HG03432 (cell line): ENCODE results near the gene BACH2.

Source experiments
- ATAC-seq: cut with Tn5 transposase; IDR thresholded peaks from one replicate; pipeline ENCODE4 v1.9.1; 2021; ENCODE audit warnings: mild to moderate bottlenecking, moderate library complexity; ENCODE audit not compliant: unreplicated experiment

BACH2 gene

DNA sequence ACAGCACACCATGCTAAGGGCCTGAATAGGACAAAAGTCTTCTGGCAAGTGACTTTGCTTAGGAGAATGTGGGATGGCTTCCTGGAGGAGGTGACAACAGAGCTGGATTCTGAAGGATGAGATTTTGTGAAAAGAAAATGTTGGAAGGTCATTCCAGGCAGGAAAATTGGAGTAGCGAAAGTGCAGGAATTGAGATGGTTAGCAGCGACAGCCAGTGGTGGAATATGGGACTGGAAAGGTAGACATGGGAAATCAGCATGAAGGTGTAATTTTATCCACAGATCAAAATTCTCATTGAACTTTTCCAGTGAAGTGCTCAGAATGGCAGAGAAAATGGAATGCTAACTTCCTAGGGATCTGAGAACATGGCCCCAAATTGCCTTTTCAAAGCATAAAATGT, 5.7 kb upstream of the BACH2 start:
- no peak for ATAC-seq

GRCh38 chr6:90301816-90302215, 5.2 kb upstream of the BACH2 start:
- no peak for ATAC-seq

DNA sequence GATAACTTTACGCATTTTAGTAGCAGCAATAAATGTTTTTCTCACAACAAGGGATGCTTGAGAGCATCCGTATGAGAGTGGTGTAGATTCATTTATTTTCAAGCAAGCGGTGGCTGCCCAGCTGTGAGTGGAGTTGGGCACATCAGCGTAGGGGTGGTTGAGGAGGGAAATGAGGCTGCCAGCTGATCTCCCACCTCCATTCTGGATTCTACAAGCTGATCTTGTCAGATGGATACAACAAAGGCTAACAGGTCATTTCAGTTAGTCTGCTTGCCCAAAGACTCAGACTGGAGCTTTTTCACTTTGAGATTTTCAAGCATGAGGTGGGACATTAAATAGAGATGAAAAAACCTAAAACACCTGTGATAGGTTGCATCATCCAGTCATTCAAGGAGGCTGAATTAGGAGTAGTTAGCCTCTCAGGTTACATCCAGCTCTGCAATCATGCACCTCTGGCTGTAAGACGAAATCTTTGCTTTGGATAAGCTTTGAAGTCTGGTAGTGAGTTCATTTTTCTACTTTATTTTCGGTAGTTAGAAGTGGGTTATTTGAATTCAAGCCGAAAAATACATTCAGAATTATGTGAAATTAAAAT, 1.9 kb upstream of the BACH2 start:
- no peak for ATAC-seq

GRCh38 chr6:90297867-90298381, 1.3 kb upstream of the BACH2 start:
- ATAC-seq = no peak

- peak; percentile 4 for ATAC-seq
These were observed 648 bp upstream of the BACH2 start for GRCh38 chr6:90297115-90297866.

GRCh38 chr6:90295854-90296340, 746 bp downstream of the BACH2 start:
- peak; percentile 50 for ATAC-seq

DNA sequence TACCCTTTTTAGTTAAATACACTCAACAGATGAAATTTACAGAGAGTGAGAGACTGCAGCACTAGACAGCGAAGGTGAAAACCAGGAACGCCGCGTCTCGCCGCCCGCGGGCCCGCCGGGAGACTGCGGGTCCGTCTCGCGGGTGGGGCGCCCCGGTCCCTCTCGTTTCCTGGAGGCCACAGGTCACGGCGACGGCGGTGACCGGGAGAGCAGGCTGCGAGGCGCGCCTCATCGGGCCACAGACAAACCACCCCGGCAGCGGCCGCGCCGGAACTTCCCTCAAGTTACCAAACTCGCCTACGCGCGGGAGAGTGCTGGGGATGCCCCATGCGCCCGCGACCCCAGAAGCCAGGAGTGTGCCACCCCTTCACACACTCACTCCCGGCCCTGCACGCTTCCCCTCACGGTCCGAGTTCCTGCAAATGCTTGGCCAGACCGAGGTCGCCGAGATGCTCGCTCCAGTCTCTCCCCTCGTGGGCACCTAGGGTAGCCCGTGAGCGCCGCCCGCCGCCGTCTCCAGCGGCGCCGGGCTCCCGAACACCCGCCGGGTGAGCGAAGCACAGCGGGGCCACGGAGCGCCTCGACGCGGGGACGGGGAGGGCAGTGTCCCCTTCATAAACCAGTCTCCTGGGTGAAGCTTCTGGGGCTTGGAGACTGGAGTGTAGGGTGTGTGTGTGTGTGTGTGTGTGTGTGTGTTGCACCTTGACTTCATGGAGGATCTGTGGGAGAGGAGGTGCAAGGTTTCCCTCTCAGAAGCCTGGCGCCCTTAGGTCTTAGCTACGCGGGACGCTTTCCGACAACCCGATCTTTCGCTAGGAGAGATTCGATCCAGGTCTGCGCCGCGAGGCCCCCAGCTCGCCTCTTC, 1.4 kb downstream of the BACH2 start:
- peak; percentile 32 for ATAC-seq

GRCh38 chr6:90294614-90294988, 2.0 kb downstream of the BACH2 start:
- no peak for ATAC-seq

- ATAC-seq = no peak
These were observed 2.6 kb downstream of the BACH2 start for GRCh38 chr6:90294008-90294511.

DNA sequence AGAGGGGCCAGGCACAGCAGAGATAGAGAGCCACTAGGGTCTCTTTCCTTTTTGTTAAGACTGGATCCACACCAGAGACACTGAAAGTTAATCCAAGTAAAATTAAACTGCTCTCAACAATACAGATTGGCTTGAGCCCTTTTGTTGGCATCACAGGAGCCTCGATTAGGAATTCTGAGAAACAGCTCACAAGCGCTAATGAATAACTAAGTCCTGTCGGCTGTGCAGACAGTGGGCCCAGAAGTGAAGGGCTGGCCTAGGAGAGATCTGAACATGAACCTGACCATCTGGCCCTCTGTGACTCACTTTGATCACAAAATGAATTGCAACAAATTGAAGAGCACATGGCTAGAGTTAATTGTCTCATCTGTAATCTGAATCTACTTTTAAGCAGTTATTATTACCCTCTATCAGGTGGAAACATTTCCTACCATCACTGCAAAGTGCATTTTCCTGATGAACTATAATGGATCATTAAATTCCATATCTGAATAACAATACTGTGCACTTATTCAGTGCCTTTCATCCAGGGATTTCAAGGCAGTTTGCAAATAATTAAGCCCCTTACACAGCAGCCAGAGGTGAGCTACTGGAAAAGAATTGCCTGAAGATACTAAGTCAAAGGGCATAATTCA, 3.2 kb downstream of the BACH2 start:
- ATAC-seq = no peak

DNA sequence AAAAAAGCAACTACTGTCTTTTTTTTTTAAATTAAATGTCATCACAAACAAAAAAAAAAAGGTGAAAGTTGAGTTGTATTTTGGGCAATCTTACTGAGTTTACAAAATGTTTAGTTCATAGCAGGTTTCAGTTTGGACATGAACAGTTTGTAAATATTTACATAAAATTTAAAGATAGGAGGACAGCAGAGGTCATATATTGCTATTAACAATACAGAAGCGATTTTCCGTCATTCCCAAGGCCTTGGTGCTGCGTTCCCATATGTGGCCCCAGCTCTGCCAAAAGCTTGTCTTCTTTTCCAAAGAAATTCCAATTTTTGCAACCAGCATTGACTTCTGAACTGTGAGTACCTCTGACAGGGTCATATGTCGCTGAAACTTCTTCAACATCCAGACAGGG, 5.1 kb downstream of the BACH2 start:
- ATAC-seq = no peak

GRCh38 chr6:90290811-90291420, 5.7 kb downstream of the BACH2 start:
- no peak for ATAC-seq

DNA sequence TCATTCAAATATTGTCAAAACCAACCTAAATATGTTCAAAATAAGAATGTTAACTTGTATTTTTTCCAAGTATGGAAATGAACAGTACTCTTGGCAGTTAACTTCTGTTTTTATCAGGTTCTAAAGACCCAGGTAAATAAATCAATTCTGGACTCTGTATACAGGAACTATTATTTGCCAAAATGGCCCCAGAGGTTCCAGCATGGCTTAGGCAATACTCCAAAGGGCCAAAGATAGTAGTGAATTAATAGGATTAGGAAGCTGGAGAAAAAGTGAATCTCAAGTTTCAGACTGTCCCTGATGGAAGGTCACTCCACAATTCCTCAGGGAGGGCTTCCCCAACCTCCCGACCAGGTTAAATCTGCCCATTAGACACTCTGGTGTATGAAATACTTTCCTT, 6.7 kb downstream of the BACH2 start:
- no peak for ATAC-seq

DNA sequence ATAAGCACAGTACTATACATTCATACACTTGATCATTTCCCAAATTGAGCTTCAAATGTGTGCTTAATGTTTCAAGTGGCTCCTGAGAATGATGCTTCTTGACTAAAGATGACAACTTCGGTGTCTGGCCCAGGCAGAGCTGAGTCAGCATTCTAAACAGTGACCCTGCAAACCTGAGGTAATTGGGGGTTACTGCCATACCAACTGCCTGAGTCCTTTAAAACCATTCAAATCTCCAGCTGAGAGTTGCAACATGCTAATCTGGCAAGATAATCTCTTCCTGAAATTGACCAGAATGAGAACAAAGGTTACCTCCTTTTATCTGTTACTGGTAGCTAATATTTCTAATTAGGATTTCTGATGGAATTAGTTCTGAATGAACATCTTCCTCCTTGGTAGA, 8.2 kb downstream of the BACH2 start:
- ATAC-seq = no peak

GRCh38 chr6:90286884-90287488, 9.7 kb downstream of the BACH2 start:
- no peak for ATAC-seq

DNA sequence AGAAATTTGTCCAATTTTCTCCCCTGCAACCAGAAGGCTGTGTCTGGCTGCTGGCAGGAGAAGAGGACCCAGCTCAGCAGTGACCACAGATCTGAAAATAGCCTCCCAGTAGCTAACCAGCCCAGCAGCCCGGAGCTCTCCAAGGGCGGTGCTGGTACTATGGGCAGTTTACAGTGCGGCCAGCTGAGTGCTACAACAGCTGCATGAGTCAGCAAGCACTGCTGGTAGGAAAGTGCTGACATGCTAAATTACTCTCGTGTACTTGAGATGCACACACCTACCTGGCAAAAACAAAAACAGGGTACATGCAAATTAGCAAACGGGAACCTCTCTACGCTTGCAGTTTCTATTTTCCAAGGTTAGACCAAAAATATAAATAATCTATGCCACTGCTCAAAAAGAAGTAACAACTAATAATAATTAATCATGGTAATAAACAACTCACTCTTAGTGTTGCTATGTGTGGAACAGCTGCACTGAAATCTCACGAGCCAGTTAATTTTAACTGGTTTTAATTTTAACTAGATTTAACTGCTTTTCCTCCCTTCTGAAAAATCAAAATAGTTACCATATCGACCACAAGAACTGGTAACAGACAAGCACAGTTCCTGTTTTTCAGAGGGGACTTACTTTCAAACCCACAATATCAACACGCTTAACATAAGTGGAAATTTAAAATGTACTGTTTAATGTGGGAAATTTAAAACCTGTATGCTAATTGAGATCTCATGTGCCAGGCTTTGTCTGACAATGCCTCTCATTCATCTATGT, 10.8 kb downstream of the BACH2 start:
- ATAC-seq = peak; percentile 65

- peak; percentile 40 for ATAC-seq
These were observed 11.6 kb downstream of the BACH2 start for GRCh38 chr6:90285042-90285481.

GRCh38 chr6:90284236-90285041, 12.2 kb downstream of the BACH2 start:
- ATAC-seq = peak; percentile 89
